Hepatic stellate cell (primary cell): ENCODE data around the gene PSTK.

Experiments used
- DNase-seq: peaks from one replicate; pipeline ENCODE4 v3.0.0; 2011; ENCODE audit warnings: low spot score

PSTK gene

GRCh38 chr10:122980209-122981065 lies at the start of gene PSTK:
TSS of gene PSTK (plus strand) at chr10:122980401. CDS start at chr10:122980480, 79 bp downstream.
- DNase-seq, result peak; percentile 93

GRCh38 chr10:122931088-122931906 lies 48.9 kb upstream of the PSTK start:
- DNase-seq, result no peak

- DNase-seq, result no peak
Observed at GRCh38 chr10:122939133-122939855, 40.9 kb upstream of the PSTK start.

- DNase-seq, result no peak
Observed at GRCh38 chr10:122939856-122940543, 40.2 kb upstream of the PSTK start.

GRCh38 chr10:122949296-122949695 lies 30.9 kb upstream of the PSTK start:
- no peak for DNase-seq

- peak; percentile 98 for DNase-seq
Observed at GRCh38 chr10:122953902-122954730, 26.1 kb upstream of the PSTK start, which contains the start of gene C10orf88. TSS of gene C10orf88 (minus strand) at chr10:122954227. CDS start at chr10:122954178, 49 bp downstream.

GRCh38 chr10:122954731-122955050 lies 25.5 kb upstream of the PSTK start:
- no peak for DNase-seq

- DNase-seq, result no peak
Observed at GRCh38 chr10:122955892-122956291, 24.3 kb upstream of the PSTK start.

- no peak for DNase-seq
Observed at GRCh38 chr10:122957474-122957873, 22.7 kb upstream of the PSTK start.

- DNase-seq, result no peak
Observed at GRCh38 chr10:122962405-122962804, 17.8 kb upstream of the PSTK start.

- no peak for DNase-seq
Observed at GRCh38 chr10:122966879-122967278, 13.3 kb upstream of the PSTK start.

- DNase-seq, result no peak
Observed at GRCh38 chr10:122968698-122969097, 11.5 kb upstream of the PSTK start.

- no peak for DNase-seq
Observed at GRCh38 chr10:122974023-122974422, 6.2 kb upstream of the PSTK start.

- no peak for DNase-seq
Observed at GRCh38 chr10:122974543-122975064, 5.6 kb upstream of the PSTK start.

- DNase-seq, result peak; percentile 52
Observed at GRCh38 chr10:122981066-122981464, 864 bp downstream of the PSTK start.

GRCh38 chr10:122983898-122984297 lies 3.7 kb downstream of the PSTK start:
- no peak for DNase-seq

- no peak for DNase-seq
Observed at GRCh38 chr10:122984708-122985107, 4.5 kb downstream of the PSTK start.

GRCh38 chr10:122986335-122986734 lies 6.1 kb downstream of the PSTK start:
- DNase-seq, result no peak

- DNase-seq, result no peak
Observed at GRCh38 chr10:122988501-122988900, 8.3 kb downstream of the PSTK start.

GRCh38 chr10:122990278-122990677 lies 10.1 kb downstream of the PSTK start:
- DNase-seq, result no peak
